GM21619 (cell line): ENCODE data around the gene DEPP1.
"Not testable (repeated sequence)": the region's sequence is repeated elsewhere in the genome, so short reads cannot be mapped to it uniquely, and the experiment has no call there.

Experiments
- ATAC-seq: cut with Tn5 transposase; IDR thresholded peaks from one replicate; pipeline ENCODE4 v1.9.1; 2021; ENCODE audit not compliant: unreplicated experiment

DEPP1 gene, protein sequence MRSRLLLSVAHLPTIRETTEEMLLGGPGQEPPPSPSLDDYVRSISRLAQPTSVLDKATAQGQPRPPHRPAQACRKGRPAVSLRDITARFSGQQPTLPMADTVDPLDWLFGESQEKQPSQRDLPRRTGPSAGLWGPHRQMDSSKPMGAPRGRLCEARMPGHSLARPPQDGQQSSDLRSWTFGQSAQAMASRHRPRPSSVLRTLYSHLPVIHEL

DNA sequence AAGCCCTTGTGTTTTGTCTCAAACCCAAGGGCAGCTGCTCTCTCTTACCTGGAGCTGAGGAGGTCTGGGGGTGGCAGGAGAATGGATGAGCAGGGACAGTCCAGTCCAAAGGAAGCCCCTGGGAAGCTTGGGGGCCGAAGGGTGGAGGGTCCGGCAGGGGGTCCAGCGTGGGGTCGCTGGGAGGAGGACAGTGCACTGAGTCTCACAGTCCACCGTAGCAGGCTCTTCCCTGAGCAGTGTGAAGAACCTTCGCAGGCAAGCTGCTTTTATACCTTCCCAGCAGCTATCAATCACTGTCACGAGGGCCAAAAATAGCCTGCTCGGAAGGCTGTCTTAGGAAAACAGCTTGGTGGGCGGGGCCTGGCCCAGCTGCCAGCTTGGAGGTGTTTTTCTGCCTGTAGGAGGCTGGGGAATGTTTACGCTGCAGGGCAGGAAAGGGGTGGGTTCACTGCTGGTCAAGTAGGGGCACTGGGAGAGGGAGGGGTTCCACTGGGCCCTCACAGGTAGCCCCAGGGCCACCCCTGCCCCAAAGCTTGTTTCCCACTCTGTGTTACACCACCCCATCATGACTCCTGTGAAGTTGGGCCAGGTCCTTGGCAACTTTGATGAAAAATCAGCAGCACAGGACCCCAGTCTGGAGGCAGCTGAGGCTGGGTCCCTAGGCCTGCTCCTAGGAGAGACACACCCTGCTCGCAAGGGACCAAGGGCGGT lies at the start of gene DEPP1:
TSS of gene DEPP1 (minus strand) at position 240 of the 711 bp plus-strand sequence. CDS start 779 bp downstream, outside the sequence.
- ATAC-seq, result no peak

DNA sequence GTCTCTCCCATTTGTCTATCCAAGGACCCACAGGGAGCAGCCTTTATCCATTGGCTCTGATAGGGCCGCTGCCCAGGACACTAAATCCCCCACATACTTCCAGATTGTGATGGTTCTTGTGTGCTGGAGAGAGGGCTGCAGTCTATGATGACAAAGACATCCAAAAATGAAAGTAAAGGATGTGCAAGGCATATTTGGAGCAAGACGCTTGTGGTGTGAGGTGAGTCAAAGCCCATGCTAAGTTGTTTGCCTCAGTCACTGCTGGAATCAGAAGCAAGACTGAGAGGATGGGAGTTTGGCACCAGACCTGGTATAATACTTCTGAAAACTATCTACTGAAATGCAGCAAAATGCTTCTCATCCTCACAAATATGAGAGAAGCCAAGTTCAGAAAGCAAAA lies 44.8 kb upstream of the DEPP1 start:
- no peak for ATAC-seq

DNA sequence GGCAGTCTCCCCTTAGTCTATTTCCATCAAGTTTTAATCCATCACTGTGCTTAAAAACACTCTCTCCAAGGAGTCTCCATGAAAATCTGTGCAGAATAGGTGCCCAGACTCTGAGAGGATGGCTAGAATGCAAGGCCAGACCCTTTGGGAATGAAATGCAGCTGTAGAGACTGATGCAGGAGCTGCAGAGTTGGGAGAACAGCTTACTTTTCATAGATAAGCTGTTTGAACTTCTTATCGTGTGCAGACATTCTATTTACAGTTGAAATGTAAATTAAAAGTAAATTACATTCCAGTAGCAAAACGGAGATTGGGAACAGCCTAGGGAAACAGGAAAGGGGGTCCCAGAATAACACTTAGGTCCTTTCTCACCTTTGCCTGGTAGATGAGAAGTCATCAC lies 37.0 kb upstream of the DEPP1 start:
- no peak for ATAC-seq

DNA sequence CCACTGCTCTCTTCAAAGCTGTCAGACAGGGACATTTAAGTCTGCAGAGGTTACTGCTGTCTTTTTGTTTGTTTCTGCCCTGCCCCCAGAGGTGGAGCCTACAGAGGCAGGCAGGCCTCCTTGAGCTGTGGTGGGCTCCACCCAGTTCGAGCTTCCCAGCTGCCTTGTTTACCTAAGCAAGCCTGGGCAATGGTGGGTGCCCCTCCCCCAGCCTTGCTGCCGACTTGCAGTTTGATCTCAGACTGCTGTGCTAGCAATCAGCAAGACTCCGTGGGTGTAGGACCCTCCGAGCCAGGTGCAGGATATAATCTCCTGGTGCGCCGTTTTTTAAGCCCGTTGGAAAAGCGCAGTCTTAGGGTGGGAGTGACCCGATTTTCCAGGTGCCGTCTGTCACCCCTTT lies 35.9 kb upstream of the DEPP1 start:
- not testable (repeated sequence) for ATAC-seq

DNA sequence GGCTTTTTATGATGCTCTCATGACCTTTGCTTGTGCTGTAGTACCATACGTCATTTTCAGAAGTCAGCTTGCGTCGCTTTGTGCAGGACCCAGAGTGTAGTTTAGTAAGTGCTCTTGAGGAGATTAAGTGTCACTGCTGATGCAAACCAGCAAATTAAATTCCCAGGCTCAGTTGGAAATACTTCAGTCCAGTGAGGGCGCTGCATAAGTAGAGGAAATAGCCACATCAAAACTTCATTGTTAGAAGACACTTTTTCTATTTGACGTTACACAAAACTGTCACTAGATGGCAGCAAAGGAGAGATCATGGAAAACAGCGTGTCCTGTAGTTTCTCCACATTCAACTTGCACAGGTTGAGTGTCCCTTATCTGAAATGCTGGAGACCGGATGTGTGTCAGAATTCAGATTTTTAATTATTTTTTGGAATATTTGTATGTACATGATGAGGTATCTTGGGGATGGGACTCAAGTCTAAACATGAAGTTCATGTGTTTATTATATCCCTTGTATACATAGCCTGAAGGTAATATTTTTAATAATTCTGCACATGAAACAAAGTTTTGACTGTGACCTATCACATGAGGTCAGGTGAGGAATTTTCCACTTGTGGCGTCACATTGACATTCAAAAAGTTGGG lies 30.0 kb upstream of the DEPP1 start:
- ATAC-seq, result peak; percentile 80

DNA sequence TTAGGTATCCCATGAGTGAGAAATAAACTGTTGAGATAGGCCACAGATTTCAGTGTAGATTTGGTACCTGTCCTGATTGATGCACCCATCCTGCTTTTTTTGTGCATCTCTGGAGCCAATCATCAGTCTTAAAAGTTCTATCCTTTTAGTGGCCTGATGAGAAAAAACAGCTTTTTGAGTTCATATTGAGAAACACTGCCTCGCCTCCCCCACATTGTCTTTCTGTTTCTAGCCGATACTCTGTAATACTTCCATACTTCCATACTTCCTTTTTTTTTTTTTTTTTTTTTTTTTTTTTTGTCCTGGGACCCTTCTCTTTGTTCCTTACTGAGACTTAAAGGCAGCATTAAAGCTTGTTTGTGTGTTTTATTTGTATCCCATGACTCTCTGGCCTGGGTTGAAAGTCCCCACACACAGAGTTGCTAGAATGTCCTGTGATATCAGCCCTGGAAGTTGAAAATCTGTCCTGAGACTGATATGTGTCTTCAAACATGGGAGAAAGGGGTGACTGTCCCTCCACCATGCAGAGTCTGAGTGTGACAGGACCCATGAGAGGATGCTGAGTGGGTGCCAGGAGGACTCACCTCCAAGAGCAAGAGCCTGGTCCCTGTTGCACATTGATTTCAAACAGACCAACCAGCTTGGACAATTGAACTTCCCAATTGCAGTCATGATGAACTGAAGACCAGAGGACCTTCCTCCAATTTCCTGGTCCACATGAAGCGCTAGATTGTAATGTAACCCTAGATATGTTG lies 27.8 kb upstream of the DEPP1 start:
- no peak for ATAC-seq

DNA sequence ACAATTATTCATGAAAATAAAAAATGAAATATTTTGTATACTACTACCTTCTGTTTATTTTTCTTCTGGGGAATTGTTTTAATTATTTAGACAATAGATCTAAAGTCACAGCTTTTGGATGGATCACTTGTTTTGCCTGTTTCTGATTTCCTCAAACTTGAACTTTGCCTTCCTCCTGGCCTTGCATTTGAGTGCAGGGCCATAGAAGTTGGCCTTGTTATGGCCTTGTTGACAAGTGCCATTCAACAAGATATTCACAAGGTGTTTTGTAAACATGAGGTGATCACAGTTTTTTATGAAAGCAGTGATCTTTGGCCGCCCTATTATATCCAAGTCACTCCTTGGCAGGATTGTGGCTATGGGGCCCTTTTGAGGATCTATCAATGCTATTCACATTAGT lies 26.7 kb upstream of the DEPP1 start:
- no peak for ATAC-seq

DNA sequence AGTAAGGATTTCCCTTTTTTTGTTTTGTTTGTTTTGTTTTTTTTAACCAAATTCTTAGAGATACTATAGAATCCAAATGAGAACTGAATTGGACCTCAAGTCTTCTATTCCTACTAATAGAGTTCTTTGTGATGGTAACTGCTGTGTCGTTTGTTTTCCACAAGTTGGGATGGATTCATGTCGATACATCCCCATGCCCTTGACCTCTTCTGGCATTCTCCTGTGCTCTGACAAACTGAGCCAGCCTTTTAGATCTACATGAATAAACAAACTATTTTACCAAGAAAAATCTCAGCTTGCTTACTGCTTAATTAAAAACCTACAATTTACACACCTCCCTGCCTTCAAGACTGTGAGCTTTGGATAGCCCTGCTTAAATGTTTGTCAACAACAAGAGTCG lies 26.1 kb upstream of the DEPP1 start:
- ATAC-seq, result no peak

DNA sequence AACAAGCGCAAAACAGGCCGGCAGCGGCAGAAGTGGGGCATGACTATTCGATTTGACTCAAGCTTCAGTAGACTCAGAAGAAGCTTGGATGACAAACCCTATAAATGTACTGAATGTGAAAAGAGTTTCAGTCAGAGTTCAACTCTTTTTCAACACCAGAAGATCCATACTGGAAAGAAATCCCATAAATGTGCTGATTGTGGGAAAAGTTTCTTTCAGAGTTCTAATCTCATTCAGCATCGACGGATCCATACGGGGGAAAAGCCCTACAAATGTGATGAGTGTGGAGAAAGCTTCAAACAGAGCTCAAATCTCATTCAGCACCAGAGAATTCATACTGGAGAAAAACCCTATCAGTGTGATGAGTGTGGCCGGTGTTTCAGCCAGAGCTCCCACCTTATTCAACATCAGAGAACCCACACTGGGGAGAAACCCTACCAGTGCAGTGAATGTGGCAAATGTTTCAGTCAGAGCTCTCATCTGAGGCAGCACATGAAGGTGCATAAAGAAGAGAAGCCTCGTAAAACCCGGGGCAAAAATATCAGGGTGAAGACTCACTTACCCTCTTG lies 24.9 kb upstream of the DEPP1 start:
- ATAC-seq, result no peak

DNA sequence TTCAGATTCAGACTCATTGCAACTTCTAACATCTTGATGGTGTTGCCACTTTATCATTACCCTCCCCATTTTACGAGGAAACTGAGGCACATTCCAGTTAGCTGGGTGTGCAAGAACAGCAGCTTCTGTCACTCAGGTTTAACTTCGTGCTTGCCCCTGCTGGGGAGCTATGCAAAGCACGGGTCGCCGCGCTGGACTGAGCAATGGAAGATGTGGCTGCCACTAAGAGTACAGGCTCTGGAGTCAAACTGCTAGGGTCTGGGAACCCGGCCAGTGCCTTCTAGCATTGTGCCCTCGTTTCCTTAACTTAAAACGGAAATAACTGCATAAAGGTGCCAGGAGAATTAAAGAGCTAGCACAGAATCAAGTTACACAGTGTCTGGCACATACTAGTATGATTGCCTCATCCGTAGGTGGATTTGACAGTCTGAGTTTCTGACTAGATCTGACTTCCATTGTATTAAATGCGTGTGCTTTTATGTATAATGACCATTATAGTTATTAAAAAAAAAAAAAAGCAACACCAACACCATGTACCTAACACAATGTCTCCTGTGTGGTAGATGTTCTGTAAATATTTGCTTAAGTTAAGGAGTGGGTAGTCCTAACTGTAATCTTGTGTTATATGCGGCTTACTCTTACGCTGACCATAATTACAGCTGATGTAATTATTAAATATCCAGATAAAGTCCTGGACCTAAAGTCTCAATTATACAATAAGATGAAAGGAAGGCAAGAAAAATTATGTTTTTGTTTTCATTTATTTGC lies 23.0 kb upstream of the DEPP1 start:
- peak; percentile 81 for ATAC-seq

DNA sequence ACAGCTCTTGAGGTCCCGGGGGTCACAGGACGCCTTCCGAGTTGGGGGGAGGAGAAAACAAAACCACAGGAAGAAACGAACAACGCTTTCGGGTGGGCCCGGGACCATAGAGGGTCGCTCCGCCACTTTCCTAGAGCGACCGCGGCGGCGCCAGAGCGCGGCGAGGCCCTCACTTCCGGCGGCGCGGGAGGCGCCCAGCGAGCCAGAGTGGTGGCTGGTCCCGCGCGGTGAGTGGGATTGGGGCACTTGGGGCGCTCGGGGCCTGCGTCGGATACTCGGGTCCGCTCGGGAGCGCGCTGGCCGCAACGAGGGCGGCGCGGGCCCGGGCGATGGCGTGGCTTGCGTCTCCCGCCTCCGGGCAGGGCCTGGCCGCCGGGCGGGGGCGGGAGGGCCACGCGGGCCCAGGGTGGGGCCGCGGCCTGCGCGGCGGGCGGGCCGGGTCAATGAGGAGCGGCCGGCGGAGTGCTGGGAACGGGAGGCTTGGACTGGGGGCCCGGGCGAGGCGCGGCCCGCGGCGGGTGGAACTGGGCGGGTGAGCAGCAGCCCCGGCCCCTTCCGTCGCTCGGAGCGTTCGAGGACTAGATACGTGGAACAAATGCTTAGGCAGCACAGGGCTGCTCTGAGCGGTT lies 22.3 kb upstream of the DEPP1 start, which contains the start of gene ZNF22:
TSS of gene ZNF22 (plus strand) at position 172 of the 629 bp plus-strand sequence. CDS start 2,446 bp downstream, outside the sequence.
- ATAC-seq, result peak; percentile 66

DNA sequence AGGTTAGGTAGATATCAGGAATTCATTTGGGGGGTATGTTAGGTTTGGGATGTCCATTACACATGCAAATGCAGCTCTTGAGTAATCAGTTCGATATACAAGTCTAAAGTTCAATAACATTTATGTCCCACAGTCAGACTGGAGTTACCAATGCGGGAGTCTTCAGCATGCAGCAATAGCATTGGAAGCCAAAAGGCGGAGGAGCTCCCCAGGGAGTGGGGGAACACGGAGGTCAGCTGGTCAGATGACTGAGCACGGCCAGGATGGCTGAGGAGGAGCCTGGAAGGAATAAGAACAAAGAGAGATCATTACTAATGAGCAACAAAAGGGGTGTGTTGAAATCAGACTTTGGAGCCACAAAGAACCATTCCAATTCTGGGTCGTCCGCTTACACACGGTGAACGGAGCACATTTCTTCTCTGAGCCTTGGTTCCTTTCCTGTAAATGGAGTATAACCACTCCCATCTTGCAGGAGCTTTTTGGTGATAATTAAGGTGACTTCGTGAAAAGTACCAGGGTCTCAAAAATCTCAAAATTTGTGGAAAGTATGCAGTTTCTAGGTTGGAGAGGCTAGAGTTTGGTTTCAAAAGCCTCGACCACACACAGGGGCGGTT lies 21.6 kb upstream of the DEPP1 start:
- no peak for ATAC-seq

DNA sequence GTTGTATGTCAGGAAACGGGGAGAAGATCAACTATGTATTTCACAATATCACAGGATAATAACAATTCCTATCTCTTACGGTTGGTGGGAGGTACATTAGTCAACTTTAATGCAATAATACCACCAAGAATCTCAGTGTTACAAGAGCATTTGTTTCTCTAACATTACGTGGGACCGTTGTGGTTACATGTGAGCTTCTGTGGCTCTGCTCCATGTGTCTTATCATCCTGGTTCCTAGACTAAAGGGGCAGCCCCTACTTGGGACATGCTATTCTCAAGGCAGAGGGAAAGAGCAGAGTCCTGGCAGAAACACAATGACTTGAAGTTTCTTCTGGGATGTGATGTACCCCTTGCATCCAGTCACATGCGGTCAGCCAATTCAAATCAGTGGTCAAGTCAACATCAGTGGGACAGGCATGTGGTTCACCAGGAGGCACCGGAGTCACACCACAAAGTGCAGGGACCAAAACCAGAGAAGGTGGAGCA lies 19.6 kb upstream of the DEPP1 start:
- ATAC-seq, result no peak

DNA sequence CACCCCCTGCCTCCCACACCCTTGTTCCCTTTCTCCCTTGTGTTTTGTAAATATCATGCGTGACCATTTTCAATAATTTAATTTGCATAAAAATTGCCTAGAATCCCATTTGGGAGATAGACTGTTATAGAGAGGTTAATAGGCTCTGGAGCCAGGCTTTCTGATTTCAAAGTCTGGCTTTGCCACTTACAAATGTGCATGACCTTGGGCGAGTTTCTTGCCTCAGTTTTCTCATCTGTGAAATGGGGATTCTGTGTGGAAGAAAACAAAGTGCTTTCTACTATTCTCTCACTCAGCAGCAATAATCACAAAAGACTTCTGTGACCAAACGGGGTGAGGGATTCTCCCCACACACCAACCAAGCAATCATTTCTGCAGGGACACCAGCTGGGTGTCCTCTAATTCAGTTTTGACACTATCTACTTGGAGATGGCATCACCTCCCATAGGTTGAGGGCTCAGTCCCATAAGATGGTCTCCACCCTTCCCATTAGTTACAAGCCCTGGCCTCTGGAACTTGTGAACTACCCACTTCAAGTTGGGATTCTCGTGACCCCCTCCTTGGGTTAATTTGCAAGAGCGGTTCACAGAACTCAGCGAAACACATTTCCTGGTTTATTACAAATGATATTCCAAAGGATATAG lies 18.6 kb upstream of the DEPP1 start:
- ATAC-seq, result no peak

DNA sequence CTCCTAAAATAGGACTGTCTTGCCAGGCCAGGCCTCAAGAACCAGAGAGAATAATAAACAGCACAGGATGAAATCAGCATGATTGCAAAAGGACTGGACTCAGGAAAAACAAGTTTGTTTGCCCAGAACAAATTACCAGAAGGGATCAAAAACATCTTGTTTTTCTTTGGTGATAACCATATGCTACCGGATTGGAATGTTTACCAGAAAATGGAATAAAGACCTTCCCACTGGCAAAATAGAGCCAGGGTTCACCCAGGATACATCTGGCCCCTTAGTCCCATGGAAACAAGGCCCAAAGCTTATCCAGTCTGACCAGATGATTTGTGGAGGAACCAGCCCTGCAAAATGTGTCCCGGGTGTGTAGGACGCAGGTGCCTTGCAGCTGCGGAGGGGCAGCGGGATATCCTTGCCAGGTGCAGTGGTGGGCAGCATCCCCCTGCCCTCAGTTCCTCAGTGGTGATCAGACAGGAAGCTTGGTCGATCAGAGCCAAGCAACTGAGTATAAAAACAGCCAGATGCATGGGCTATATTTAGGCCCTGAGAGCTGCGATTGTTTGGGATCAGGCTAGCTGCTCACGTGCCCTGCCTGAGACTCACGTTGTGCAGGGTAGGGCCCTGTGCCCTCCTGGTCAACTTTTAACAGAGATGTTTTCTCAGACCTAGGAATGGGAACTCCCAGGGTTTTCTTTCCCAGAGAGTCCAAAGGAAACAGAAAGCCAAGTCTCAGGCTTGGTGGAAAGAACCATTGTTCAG lies 17.5 kb upstream of the DEPP1 start:
- no peak for ATAC-seq

DNA sequence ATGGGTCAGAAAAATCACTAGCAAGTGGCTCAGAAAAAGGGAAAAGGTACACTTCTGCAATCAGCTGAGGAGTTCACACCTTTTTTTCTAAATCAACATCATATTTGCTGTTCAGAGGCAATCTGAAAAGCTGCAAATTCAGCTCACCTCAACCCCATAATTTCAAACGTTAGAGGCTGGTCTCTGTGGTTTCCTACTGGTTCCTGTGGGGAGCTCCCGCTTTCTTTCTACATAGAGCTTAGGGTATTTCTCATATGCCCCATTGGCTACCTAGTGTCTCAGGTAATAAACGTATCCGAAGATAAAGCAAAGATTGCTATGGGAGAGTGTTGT lies 16.9 kb upstream of the DEPP1 start:
- no peak for ATAC-seq

DNA sequence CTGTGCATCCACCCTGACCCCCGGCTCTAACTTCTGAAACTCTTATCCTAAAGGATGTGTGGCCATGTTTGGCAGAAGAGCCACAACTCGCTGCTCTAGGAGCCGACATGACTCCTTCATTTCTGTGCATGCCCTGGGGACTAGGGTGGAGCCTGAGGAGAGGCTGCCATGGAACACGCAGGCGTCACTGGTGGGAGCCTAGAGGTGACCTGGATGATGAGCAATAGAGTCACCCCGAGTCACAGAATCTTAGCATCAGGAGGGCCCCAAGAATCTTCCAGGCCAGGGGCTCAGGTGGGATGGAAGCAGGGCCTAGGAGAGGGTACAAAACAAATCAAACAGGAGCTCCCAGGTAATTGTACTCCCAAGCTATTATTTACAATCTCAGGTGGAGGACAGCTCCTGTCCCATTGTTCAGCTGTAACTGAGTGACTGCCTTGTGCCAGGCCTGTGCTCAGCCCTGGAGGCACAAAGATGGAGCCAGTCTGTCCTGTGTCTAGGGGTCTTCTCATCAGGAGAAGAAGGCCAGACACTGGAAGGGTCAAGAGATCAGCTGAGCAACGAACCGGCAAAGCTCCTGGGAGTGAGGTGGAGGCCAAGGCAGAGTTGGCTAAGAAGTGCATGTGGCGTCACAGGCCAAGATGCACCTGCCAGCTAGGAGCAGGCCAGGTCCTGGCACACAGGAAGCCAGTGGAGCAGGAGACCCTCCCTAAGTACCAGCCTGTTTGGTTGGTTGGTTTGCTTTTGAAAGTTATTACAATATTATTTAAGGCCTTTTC lies 16.3 kb upstream of the DEPP1 start:
- ATAC-seq, result no peak
